GM12872 (cell line): Measurements from ENCODE around the gene MAFG.

Source experiments
- TF ChIP-seq, protein P1 (sequence below): IDR thresholded peaks from 3 replicates; pipeline ENCODE4 v1.5.1; 2011; ENCODE audit warnings: low read depth, mild to moderate bottlenecking, low read length, moderate library complexity; ENCODE audit not compliant: insufficient read depth

MAFG gene

DNA sequence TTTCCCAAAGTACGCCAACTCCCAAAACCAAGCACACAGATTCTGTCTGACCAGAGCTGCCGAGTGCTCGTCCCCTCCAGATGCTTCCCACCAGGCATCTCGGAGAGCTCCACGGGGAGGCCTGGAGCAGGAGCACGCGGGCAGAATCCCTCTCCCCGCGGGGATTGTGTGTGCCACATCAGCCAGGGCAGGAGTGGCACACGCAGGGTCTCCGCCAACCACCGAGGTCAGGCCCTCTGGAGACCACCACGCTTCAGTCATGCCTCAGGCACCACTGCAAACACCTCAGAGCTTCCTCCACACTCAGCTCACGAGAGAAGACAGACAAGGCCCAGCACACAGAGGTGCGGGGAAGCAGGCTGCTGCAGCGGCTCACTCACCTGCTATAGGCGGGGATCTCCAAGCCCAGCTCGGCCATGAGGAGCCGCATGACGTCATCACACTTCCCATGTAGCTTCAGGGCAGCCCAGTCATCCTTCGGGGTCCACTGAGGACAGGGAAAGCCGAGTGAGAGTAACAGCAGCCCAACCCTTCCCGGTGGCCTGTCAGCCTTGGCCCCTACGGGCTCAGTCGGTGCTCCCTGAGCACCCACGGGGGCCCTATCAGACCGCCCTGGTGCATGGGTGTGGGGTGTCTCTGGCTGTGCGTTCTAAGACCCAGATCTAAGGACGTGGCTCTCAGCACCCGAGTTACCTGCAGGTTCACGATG lies 14.0 kb downstream of the MAFG start:
- TF ChIP-seq, protein P1, sequence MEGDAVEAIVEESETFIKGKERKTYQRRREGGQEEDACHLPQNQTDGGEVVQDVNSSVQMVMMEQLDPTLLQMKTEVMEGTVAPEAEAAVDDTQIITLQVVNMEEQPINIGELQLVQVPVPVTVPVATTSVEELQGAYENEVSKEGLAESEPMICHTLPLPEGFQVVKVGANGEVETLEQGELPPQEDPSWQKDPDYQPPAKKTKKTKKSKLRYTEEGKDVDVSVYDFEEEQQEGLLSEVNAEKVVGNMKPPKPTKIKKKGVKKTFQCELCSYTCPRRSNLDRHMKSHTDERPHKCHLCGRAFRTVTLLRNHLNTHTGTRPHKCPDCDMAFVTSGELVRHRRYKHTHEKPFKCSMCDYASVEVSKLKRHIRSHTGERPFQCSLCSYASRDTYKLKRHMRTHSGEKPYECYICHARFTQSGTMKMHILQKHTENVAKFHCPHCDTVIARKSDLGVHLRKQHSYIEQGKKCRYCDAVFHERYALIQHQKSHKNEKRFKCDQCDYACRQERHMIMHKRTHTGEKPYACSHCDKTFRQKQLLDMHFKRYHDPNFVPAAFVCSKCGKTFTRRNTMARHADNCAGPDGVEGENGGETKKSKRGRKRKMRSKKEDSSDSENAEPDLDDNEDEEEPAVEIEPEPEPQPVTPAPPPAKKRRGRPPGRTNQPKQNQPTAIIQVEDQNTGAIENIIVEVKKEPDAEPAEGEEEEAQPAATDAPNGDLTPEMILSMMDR, result no peak

DNA sequence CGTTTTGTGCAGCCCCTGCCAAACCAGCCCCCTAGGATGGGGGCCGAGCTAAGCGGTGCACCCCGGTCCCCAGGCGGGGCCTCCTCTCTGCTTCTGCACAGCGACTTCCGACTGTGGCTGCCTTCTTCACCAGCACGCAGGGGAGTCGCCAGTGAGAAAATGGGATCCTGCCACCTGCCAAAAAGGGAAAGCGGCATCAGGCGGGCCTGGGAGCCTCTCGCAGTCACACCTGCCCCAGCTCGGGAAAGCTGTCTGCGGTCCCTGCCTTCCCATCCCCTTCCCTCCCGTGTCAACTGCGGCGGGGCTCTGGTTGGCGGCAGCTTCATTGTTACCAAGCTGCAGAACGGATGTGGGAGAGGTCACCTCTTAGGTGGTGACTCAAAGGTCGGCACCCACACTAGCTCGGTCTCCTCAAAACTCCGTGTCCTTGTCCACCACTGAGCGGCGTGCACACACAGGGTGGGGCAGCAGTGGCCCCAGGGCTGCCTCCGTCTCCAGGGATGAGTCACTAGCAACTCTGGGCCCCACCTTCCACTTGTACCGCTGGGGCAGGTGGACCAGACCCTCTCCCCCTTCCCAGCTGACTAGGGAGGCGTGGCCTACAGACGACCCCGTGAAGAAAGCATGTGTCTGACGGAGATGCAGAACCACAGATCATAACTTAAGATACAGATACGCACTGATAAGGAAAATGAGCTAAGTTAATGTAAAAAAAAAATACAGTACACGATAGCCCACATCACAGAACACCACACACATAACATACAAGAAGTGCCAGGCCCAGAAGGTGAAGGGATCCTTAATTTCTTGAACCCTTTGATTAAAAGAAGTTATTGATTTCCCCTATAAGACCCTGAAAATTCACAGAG lies 14.9 kb downstream of the MAFG start:
- TF ChIP-seq, protein P1, result no peak

DNA sequence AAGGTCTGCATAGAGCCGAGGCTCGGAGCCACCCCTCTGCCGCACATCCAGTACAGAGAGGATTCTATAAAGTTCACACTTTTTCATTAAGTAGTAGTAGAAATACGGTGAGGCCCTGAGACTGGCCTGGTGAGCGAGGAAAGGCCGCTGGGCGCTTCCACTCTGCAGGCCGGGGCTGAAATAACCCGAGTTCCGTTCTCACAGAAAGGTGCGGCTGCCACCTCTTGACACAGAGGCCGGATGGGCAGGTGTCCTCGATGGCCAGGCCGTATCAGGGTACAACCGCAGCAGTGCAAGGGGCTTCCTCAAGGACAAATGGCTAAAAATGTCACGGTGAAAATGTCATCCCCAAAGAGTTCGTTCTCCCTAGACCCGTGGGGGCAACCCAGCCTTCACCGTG lies 15.6 kb downstream of the MAFG start:
- TF ChIP-seq, protein P1, result no peak

DNA sequence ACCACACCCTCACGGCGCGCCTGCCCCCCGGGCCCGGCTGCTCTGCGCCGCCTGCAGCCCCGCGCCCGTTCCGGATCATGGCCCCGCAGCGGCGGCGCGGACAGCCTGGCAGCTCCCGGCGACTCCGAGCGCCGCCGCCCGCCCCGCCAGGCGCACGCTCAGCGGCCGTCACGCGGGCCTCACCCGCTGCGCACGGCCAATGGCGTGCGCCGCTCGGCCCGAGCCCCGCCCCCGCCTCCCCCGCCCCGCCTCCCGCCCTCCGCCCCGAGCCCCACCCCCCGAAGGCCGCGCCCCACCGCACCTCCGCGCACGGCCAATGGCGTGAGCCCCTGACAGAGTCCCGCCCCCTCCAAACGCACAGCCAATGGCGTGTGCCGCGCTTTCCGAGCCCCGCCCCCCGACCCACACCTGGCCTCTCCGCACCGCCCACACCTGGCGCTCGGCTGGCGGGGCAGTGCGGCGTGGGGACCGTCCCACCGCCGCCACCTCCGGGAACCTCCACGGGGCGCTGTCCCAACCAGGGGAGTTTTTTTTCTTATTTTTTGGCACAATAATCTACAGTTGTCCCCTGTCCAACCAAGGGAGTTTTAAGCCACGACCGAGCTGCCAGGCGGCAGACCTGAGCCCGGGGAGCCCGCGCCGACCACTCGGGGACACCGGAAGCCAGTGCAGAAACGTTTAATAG lies 16.1 kb downstream of the MAFG start, which contains the start of gene PCYT2:
PCYT2 (minus strand) TSS at position 123 of the 685 bp plus-strand sequence; CDS start at position 79, 44 bp downstream.
- TF ChIP-seq, protein P1, result no peak

DNA sequence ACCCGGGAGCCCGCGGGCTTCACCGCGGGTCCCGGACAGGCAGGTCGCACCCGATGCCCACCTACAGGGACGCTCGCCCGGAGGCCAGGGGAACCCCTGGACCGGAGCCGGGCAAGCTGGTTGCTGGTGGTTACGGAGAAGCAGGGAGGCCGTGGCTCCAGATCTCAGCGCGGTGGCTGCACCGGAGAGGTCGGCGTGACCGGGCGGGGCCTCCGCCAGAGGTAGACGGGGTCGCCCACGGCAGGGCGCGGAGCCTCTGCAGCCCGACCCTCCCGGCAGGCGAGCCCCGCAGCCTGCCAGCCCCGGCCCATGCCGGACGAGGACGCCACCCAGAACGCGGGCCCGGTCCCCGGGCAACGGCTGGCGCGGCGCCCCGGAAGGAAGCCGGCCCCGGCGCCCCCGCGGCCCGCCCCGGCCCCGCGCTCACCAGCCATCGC lies 16.7 kb downstream of the MAFG start:
- TF ChIP-seq, protein P1, result no peak

DNA sequence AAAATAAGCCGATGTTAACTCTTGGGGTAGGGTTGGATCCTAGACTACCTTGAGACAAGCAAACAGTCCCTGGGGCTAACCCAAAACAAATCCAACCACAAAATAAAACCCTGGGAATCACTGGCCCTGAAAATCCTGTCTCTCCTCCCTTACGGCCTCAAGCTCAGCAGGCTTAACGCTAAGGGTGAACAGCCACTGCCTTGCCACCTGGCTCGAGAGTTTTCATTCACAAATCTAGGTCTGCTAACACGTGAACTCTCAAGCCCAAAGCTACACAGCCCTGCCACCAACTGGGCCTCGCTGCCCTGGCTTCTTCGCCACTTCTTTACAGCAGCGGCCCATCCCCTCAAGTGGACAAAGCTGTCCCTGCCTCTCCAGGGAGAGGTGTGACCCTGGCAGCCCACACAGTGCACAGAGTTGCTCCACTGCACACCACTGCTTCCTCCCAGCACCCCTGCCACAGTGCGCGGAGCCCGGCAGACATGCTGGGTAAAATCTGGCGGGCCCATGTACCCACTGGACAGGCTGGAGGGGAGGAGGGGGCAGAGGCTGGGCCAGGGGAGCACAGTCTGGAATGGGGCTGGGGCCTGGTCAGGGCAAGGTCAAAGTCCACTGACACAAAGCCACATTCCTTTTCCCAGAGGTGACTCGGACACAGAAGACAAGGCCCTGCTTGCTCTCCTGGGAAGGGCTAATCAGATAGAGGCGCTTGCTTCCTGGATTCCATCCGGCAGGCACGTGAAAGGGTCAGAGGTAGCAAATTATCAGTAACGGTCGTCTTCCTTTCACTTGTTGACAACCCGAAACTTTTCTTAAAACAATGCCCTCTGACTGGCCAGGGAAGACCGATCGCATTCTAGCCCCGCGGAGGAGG lies 17.3 kb downstream of the MAFG start:
- TF ChIP-seq, protein P1, result no peak
